Activated CD4-positive, alpha-beta T cell treated with anti-CD3 and anti-CD28 coated beads for 4 hours (primary cell): ENCODE data around the gene MOV10.
A peak's percentile ranks its signal among the peaks of the same experiment; 100 is the strongest.

Experiments used
- DNase-seq, 2 donors: peaks; one replicate each; pipeline ENCODE4 v3.0.0-alpha.2; 2020

Gene MOV10

GRCh38 chr1:112700290-112701226 is 26.1 kb downstream of the MOV10 start:
- peak; percentile 68 to 71 for DNase-seq

GRCh38 chr1:112701227-112702066 is 27.0 kb downstream of the MOV10 start:
- no peak for DNase-seq

- no peak for DNase-seq
Observed at GRCh38 chr1:112702067-112702395, 27.6 kb downstream of the MOV10 start.

GRCh38 chr1:112702420-112703261 is 28.2 kb downstream of the MOV10 start:
- DNase-seq, result no peak

GRCh38 chr1:112703706-112704105 is 29.2 kb downstream of the MOV10 start:
- DNase-seq, result no peak

GRCh38 chr1:112704391-112704933 is 30.0 kb downstream of the MOV10 start:
- no peak for DNase-seq

GRCh38 chr1:112704934-112705627 is 30.6 kb downstream of the MOV10 start:
- peak in 1 of 2 donors; percentile 25 for DNase-seq

GRCh38 chr1:112706505-112707220 is 32.2 kb downstream of the MOV10 start, which contains the start of gene RHOC:
TSS of gene RHOC (minus strand) at chr1:112707127. CDS start at chr1:112703799, 3,328 bp downstream.
- peak in 1 of 2 donors; percentile 23 for DNase-seq

GRCh38 chr1:112707221-112708001 is 33.0 kb downstream of the MOV10 start:
- DNase-seq, result peak; percentile 62 to 63

- DNase-seq, result no peak
Observed at GRCh38 chr1:112708002-112708448, 33.6 kb downstream of the MOV10 start.

GRCh38 chr1:112708489-112708888 is 34.0 kb downstream of the MOV10 start:
- DNase-seq, result no peak

- DNase-seq, result no peak
Observed at GRCh38 chr1:112710159-112710558, 35.7 kb downstream of the MOV10 start.

- no peak for DNase-seq
Observed at GRCh38 chr1:112710586-112710985, 36.1 kb downstream of the MOV10 start.

- DNase-seq, result no peak
Observed at GRCh38 chr1:112711041-112711440, 36.6 kb downstream of the MOV10 start.

GRCh38 chr1:112711670-112712069 is 37.2 kb downstream of the MOV10 start:
- DNase-seq, result no peak

GRCh38 chr1:112712191-112712590 is 37.7 kb downstream of the MOV10 start:
- no peak for DNase-seq

- DNase-seq, result no peak
Observed at GRCh38 chr1:112712701-112713128, 38.3 kb downstream of the MOV10 start.

GRCh38 chr1:112713466-112714312 is 39.2 kb downstream of the MOV10 start:
- no peak for DNase-seq
